ENCODE results near the gene KRT3.
A peak's percentile ranks its signal among the peaks of the same experiment; 100 is the strongest.

KRT3 gene

GRCh38 chr12:52756281-52756960 lies 39.5 kb downstream of the KRT3 start:
- no peak for DNase-seq

GRCh38 chr12:52755533-52755932 lies 40.4 kb downstream of the KRT3 start:
- no peak for DNase-seq

- no peak for DNase-seq
These were observed 41.8 kb downstream of the KRT3 start for GRCh38 chr12:52754135-52754534.

GRCh38 chr12:52753283-52753682 lies 42.6 kb downstream of the KRT3 start:
- DNase-seq = no peak

- DNase-seq = no peak
These were observed 43.4 kb downstream of the KRT3 start for GRCh38 chr12:52752516-52752915.

- no peak for DNase-seq
These were observed 44.1 kb downstream of the KRT3 start for GRCh38 chr12:52751795-52752194.

- peak; percentile 1 for DNase-seq
These were observed 45.4 kb downstream of the KRT3 start for GRCh38 chr12:52750532-52750931.

- DNase-seq = no peak
These were observed 46.1 kb downstream of the KRT3 start for GRCh38 chr12:52749827-52750226.

- no peak for DNase-seq
These were observed 47.3 kb downstream of the KRT3 start for GRCh38 chr12:52748578-52748977.

GRCh38 chr12:52745554-52745953 lies 50.4 kb downstream of the KRT3 start:
- DNase-seq = no peak

- DNase-seq = no peak
These were observed 51.3 kb downstream of the KRT3 start for GRCh38 chr12:52744493-52745156.

GRCh38 chr12:52742822-52743457 lies 53.0 kb downstream of the KRT3 start:
- no peak for DNase-seq

GRCh38 chr12:52742196-52742580 lies 53.7 kb downstream of the KRT3 start:
- DNase-seq = no peak

GRCh38 chr12:52741375-52742195 lies 54.3 kb downstream of the KRT3 start:
- DNase-seq = peak; percentile 52

GRCh38 chr12:52740584-52740983 lies 55.3 kb downstream of the KRT3 start:
- DNase-seq = no peak

- DNase-seq = no peak
These were observed 56.0 kb downstream of the KRT3 start for GRCh38 chr12:52739963-52740362.

Measured in activated CD4-positive, alpha-beta T cell treated with anti-CD3 and anti-CD28 coated beads, Interleukin-2, amount 50 U/mL, for 16 hours (primary cell).